ENCODE measurements around the gene ZAR1L.

Gene ZAR1L

GRCh38 chr13:32281096-32281495, 34.1 kb downstream of the ZAR1L start:
- H3K9me3 Mint-ChIP-seq (ENCODE audit: low read depth), result no peaks in the 10 kb centered on the region
- no peaks in the 10 kb centered on the region for H3K27me3 Mint-ChIP-seq
- H3K4me1 Mint-ChIP-seq (ENCODE audit: low read depth), result no peaks in the 10 kb centered on the region
- H3K36me3 Mint-ChIP-seq, result no peaks in the 10 kb centered on the region
- no peak overlapping the region for H3K4me3 Mint-ChIP-seq
- no peak overlapping the region for H3K27ac Mint-ChIP-seq

- H3K4me1 Mint-ChIP-seq (ENCODE audit: low read depth), result no peaks in the 10 kb centered on the region
- no peaks in the 10 kb centered on the region for H3K36me3 Mint-ChIP-seq
- no peaks in the 10 kb centered on the region for H3K9me3 Mint-ChIP-seq (ENCODE audit: low read depth)
- H3K4me3 Mint-ChIP-seq, result no peak overlapping the region
- H3K27ac Mint-ChIP-seq, result no peak overlapping the region
- no peaks in the 10 kb centered on the region for H3K27me3 Mint-ChIP-seq
Measured at GRCh38 chr13:32278426-32278825, 36.7 kb downstream of the ZAR1L start.

- Mint-ChIP-seq H3K27ac (no peak overlapping the region), H3K27me3 (no peaks in the 10 kb centered on the region), H3K4me1 (ENCODE audit: low read depth) (no peaks in the 10 kb centered on the region), H3K36me3 (no peaks in the 10 kb centered on the region), H3K9me3 (ENCODE audit: low read depth) (no peaks in the 10 kb centered on the region), H3K4me3 (no peak overlapping the region)
Measured at GRCh38 chr13:32277839-32278238, 37.3 kb downstream of the ZAR1L start.

- no peaks in the 10 kb centered on the region for H3K9me3 Mint-ChIP-seq (ENCODE audit: low read depth)
- peaks cover 2% of the 10 kb centered on the region for H3K36me3 Mint-ChIP-seq
- peaks cover 2% of the 10 kb centered on the region for H3K4me1 Mint-ChIP-seq (ENCODE audit: low read depth)
- no peaks in the 10 kb centered on the region for H3K27me3 Mint-ChIP-seq
- no peak overlapping the region for H3K27ac Mint-ChIP-seq
- H3K4me3 Mint-ChIP-seq, result no peak overlapping the region
Measured at GRCh38 chr13:32272021-32272683, 43.0 kb downstream of the ZAR1L start.

GRCh38 chr13:32267836-32268439, 47.2 kb downstream of the ZAR1L start:
- Mint-ChIP-seq H3K9me3 (ENCODE audit: low read depth) (no peaks in the 10 kb centered on the region), H3K36me3 (peaks cover 2% of the 10 kb centered on the region), H3K27me3 (no peaks in the 10 kb centered on the region), H3K4me1 (ENCODE audit: low read depth) (peaks cover 2% of the 10 kb centered on the region), H3K4me3 (no peak overlapping the region), H3K27ac (no peak overlapping the region)

GRCh38 chr13:32266130-32266529, 49.0 kb downstream of the ZAR1L start:
- Mint-ChIP-seq H3K4me1 (ENCODE audit: low read depth) (no peaks in the 10 kb centered on the region), H3K36me3 (no peaks in the 10 kb centered on the region), H3K9me3 (ENCODE audit: low read depth) (no peaks in the 10 kb centered on the region), H3K27ac (no peak overlapping the region), H3K4me3 (no peak overlapping the region), H3K27me3 (no peaks in the 10 kb centered on the region)

- Mint-ChIP-seq H3K4me3 (no peak overlapping the region), H3K27ac (no peak overlapping the region), H3K36me3 (no peaks in the 10 kb centered on the region), H3K9me3 (ENCODE audit: low read depth) (no peaks in the 10 kb centered on the region), H3K27me3 (no peaks in the 10 kb centered on the region), H3K4me1 (ENCODE audit: low read depth) (no peaks in the 10 kb centered on the region)
Measured at GRCh38 chr13:32265726-32266125, 49.4 kb downstream of the ZAR1L start.

- no peak overlapping the region for H3K4me3 Mint-ChIP-seq
- H3K27me3 Mint-ChIP-seq, result no peaks in the 10 kb centered on the region
- H3K36me3 Mint-ChIP-seq, result no peaks in the 10 kb centered on the region
- no peak overlapping the region for H3K27ac Mint-ChIP-seq
- H3K9me3 Mint-ChIP-seq (ENCODE audit: low read depth), result no peaks in the 10 kb centered on the region
- no peaks in the 10 kb centered on the region for H3K4me1 Mint-ChIP-seq (ENCODE audit: low read depth)
Measured at GRCh38 chr13:32264407-32264806, 50.8 kb downstream of the ZAR1L start.

- H3K27me3 Mint-ChIP-seq, result no peaks in the 10 kb centered on the region
- no peak overlapping the region for H3K4me3 Mint-ChIP-seq
- H3K27ac Mint-ChIP-seq, result no peak overlapping the region
- H3K36me3 Mint-ChIP-seq, result no peaks in the 10 kb centered on the region
- H3K4me1 Mint-ChIP-seq (ENCODE audit: low read depth), result no peaks in the 10 kb centered on the region
- H3K9me3 Mint-ChIP-seq (ENCODE audit: low read depth), result no peaks in the 10 kb centered on the region
Measured at GRCh38 chr13:32262619-32263018, 52.5 kb downstream of the ZAR1L start.

GRCh38 chr13:32262165-32262564, 53.0 kb downstream of the ZAR1L start:
- H3K4me1 Mint-ChIP-seq (ENCODE audit: low read depth), result no peaks in the 10 kb centered on the region
- no peaks in the 10 kb centered on the region for H3K27me3 Mint-ChIP-seq
- no peak overlapping the region for H3K27ac Mint-ChIP-seq
- H3K9me3 Mint-ChIP-seq (ENCODE audit: low read depth), result no peaks in the 10 kb centered on the region
- no peak overlapping the region for H3K4me3 Mint-ChIP-seq
- no peaks in the 10 kb centered on the region for H3K36me3 Mint-ChIP-seq

GRCh38 chr13:32261567-32261966, 53.6 kb downstream of the ZAR1L start:
- H3K27ac Mint-ChIP-seq, result no peak overlapping the region
- H3K4me3 Mint-ChIP-seq, result no peak overlapping the region
- no peaks in the 10 kb centered on the region for H3K27me3 Mint-ChIP-seq
- H3K4me1 Mint-ChIP-seq (ENCODE audit: low read depth), result no peaks in the 10 kb centered on the region
- H3K9me3 Mint-ChIP-seq (ENCODE audit: low read depth), result no peaks in the 10 kb centered on the region
- no peaks in the 10 kb centered on the region for H3K36me3 Mint-ChIP-seq

GRCh38 chr13:32259116-32259515, 56.0 kb downstream of the ZAR1L start:
- H3K27me3 Mint-ChIP-seq, result no peaks in the 10 kb centered on the region
- H3K36me3 Mint-ChIP-seq, result no peaks in the 10 kb centered on the region
- no peaks in the 10 kb centered on the region for H3K9me3 Mint-ChIP-seq (ENCODE audit: low read depth)
- H3K27ac Mint-ChIP-seq, result no peak overlapping the region
- no peaks in the 10 kb centered on the region for H3K4me1 Mint-ChIP-seq (ENCODE audit: low read depth)
- no peak overlapping the region for H3K4me3 Mint-ChIP-seq

GRCh38 chr13:32257649-32258048, 57.5 kb downstream of the ZAR1L start:
- Mint-ChIP-seq H3K27ac (no peak overlapping the region), H3K4me3 (no peak overlapping the region), H3K4me1 (ENCODE audit: low read depth) (no peaks in the 10 kb centered on the region), H3K36me3 (no peaks in the 10 kb centered on the region), H3K27me3 (no peaks in the 10 kb centered on the region), H3K9me3 (ENCODE audit: low read depth) (no peaks in the 10 kb centered on the region)

GRCh38 chr13:32256243-32256642, 58.9 kb downstream of the ZAR1L start:
- no peaks in the 10 kb centered on the region for H3K36me3 Mint-ChIP-seq

GRCh38 chr13:32255724-32256109, 59.4 kb downstream of the ZAR1L start:
- Mint-ChIP-seq H3K36me3 (no peaks in the 10 kb centered on the region), H3K4me1 (ENCODE audit: low read depth) (no peaks in the 10 kb centered on the region), H3K4me3 (no peak overlapping the region), H3K9me3 (ENCODE audit: low read depth) (no peaks in the 10 kb centered on the region), H3K27ac (no peak overlapping the region), H3K27me3 (no peaks in the 10 kb centered on the region)

More at GRCh38 chr13:32256243-32256642, 58.9 kb downstream of the ZAR1L start:
- Mint-ChIP-seq H3K27me3 (no peaks in the 10 kb centered on the region), H3K4me1 (ENCODE audit: low read depth) (no peaks in the 10 kb centered on the region), H3K27ac (no peak overlapping the region), H3K4me3 (no peak overlapping the region), H3K9me3 (ENCODE audit: low read depth) (no peaks in the 10 kb centered on the region)
